Measurements from ENCODE around the gene CAMTA1. TPM values are rescaled to one million over a fixed set of nuclear protein-coding genes. Genes with fewer than 3 reads are reported as not detected.

The CAMTA1 gene
- total RNA-seq, 1 experiment from 2014 or later = 60.0 TPM

- Histone ChIP-seq H3K36me3 (ENCODE audit: control insufficient read depth, insufficient read depth, low read length) (no peaks in the 10 kb centered on the region), H3K27me3 (replicated peaks; ENCODE audit: control insufficient read depth, insufficient read depth, low read length) (no peaks in the 10 kb centered on the region), H3K4me3 (ENCODE audit: low read depth, low read length) (no peak overlapping the region), H3K4me1 (no peaks in the 10 kb centered on the region), H3K9me3 (no peaks in the 10 kb centered on the region)
- Mint-ChIP-seq H3K27ac (ENCODE audit: unreplicated experiment) (no peak overlapping the region), H3K27me3 (ENCODE audit: insufficient read depth, unreplicated experiment) (peaks cover 24% of the 10 kb centered on the region), H3K4me3 (ENCODE audit: unreplicated experiment) (no peak overlapping the region), H3K4me1 (ENCODE audit: low read depth, unreplicated experiment) (no peaks in the 10 kb centered on the region), H3K36me3 (ENCODE audit: insufficient read depth, unreplicated experiment) (no peaks in the 10 kb centered on the region), H3K9me3 (ENCODE audit: unreplicated experiment) (no peaks in the 10 kb centered on the region)
- intact Hi-C loops (cut with micrococcal nuclease; ENCODE audit: unreplicated experiment) = no loop called here
- ChIA-PET CTCF (no interaction called here), POLR2A (no interaction called here)
- no TSS peak for BruUV-seq (replicated peaks)
- no peak for DNase-seq
- TF ChIP-seq, protein P1, sequence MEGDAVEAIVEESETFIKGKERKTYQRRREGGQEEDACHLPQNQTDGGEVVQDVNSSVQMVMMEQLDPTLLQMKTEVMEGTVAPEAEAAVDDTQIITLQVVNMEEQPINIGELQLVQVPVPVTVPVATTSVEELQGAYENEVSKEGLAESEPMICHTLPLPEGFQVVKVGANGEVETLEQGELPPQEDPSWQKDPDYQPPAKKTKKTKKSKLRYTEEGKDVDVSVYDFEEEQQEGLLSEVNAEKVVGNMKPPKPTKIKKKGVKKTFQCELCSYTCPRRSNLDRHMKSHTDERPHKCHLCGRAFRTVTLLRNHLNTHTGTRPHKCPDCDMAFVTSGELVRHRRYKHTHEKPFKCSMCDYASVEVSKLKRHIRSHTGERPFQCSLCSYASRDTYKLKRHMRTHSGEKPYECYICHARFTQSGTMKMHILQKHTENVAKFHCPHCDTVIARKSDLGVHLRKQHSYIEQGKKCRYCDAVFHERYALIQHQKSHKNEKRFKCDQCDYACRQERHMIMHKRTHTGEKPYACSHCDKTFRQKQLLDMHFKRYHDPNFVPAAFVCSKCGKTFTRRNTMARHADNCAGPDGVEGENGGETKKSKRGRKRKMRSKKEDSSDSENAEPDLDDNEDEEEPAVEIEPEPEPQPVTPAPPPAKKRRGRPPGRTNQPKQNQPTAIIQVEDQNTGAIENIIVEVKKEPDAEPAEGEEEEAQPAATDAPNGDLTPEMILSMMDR (IDR thresholded peaks at IDR 0.05; ENCODE audit: insufficient read depth in 1 of 2, low read depth in 1 of 2, low read length in 1 of 2, severe bottlenecking in 1 of 2, unreplicated experiment in 1 of 2) = no peak
These were observed 184.5 kb downstream of the CAMTA1 start for GRCh38 chr1:6969762-6970161.

DNA sequence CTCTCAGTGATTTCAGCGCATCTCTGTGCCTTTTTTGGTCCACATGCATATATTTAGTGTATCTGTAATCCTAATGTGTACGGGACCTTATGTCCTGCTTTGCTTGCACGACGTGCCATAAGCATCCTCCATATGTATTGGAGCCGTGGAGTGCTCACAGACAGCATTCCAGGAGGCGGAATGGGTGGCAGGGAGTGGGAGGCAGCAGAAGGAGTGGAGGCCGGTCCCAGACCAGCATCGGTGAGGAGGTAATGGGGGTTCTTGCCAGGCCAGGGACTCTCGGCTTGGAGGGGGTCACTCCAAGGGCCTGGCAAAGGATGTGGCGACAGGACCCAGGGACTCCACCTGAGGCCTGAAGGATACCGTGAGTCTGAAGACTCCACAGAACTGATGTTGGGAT is 185.0 kb downstream of the CAMTA1 start:
- H3K27me3 Mint-ChIP-seq (ENCODE audit: insufficient read depth, unreplicated experiment) = peaks cover 20% of the 10 kb centered on the region

GRCh38 chr1:6971048-6971447 is 185.8 kb downstream of the CAMTA1 start:
- POLR2A ChIA-PET = no interaction called here
- Histone ChIP-seq H3K4me3 (ENCODE audit: low read depth, low read length) (no peak overlapping the region), H3K36me3 (ENCODE audit: control insufficient read depth, insufficient read depth, low read length) (no peaks in the 10 kb centered on the region), H3K9me3 (no peaks in the 10 kb centered on the region), H3K4me1 (no peaks in the 10 kb centered on the region), H3K27me3 (replicated peaks; ENCODE audit: control insufficient read depth, insufficient read depth, low read length) (no peaks in the 10 kb centered on the region)
- Mint-ChIP-seq H3K9me3 (ENCODE audit: unreplicated experiment) (no peaks in the 10 kb centered on the region), H3K36me3 (ENCODE audit: insufficient read depth, unreplicated experiment) (no peaks in the 10 kb centered on the region), H3K4me3 (ENCODE audit: unreplicated experiment) (no peak overlapping the region), H3K27ac (ENCODE audit: unreplicated experiment) (no peak overlapping the region), H3K27me3 (ENCODE audit: insufficient read depth, unreplicated experiment) (peaks cover 22% of the 10 kb centered on the region), H3K4me1 (ENCODE audit: low read depth, unreplicated experiment) (no peaks in the 10 kb centered on the region)
- DNase-seq = no peak
- CTCF ChIA-PET = no interaction called here
- intact Hi-C loops (cut with micrococcal nuclease; ENCODE audit: unreplicated experiment) = no loop called here
- no TSS peak for BruUV-seq (replicated peaks)
- TF ChIP-seq, protein P1 (IDR thresholded peaks at IDR 0.05; ENCODE audit: insufficient read depth in 1 of 2, low read depth in 1 of 2, low read length in 1 of 2, severe bottlenecking in 1 of 2, unreplicated experiment in 1 of 2) = no peak

More for the DNA sequence above, 185.0 kb downstream of the CAMTA1 start:
- H3K4me1 Mint-ChIP-seq (ENCODE audit: low read depth, unreplicated experiment) = no peaks in the 10 kb centered on the region
- BruUV-seq (replicated peaks) = no TSS peak
- POLR2A ChIA-PET = no interaction called here
- no peak overlapping the region for H3K4me3 ChIP-seq (ENCODE audit: low read depth, low read length)
- CTCF ChIA-PET = no interaction called here
- intact Hi-C loops (cut with micrococcal nuclease; ENCODE audit: unreplicated experiment) = no loop called here
- H3K4me1 ChIP-seq = no peaks in the 10 kb centered on the region
- no peak overlapping the region for H3K4me3 Mint-ChIP-seq (ENCODE audit: unreplicated experiment)
- H3K9me3 Mint-ChIP-seq (ENCODE audit: unreplicated experiment) = no peaks in the 10 kb centered on the region
- no peaks in the 10 kb centered on the region for H3K27me3 ChIP-seq (replicated peaks; ENCODE audit: control insufficient read depth, insufficient read depth, low read length)
- no peak for DNase-seq
- H3K36me3 Mint-ChIP-seq (ENCODE audit: insufficient read depth, unreplicated experiment) = no peaks in the 10 kb centered on the region
- H3K27ac Mint-ChIP-seq (ENCODE audit: unreplicated experiment) = no peak overlapping the region
- no peaks in the 10 kb centered on the region for H3K36me3 ChIP-seq (ENCODE audit: control insufficient read depth, insufficient read depth, low read length)
- no peaks in the 10 kb centered on the region for H3K9me3 ChIP-seq
- TF ChIP-seq, protein P1 (IDR thresholded peaks at IDR 0.05; ENCODE audit: insufficient read depth in 1 of 2, low read depth in 1 of 2, low read length in 1 of 2, severe bottlenecking in 1 of 2, unreplicated experiment in 1 of 2) = no peak
